KMS-11 (cell line): ENCODE results near the gene LDLR.

ENCODE experiments used
- H2AFZ ChIP-seq: fragments of 200-600 bp; sonication (generic); 2 replicates; pipeline ENCODE4 v1.6.1; 2016; ENCODE audit warnings: antibody characterized with exemption, mixed run types, low read depth
- H3K27ac ChIP-seq: fragments of 200-600 bp; sonication (generic); 2 replicates; pipeline ENCODE4 v1.6.1; 2016; ENCODE audit warnings: mild to moderate bottlenecking, mixed run types
- H3K27me3 ChIP-seq: fragments of 200-600 bp; sonication (generic); 2 replicates; pipeline ENCODE4 v1.6.1; 2017; ENCODE audit warnings: mild to moderate bottlenecking, low read depth, mixed run types, moderate library complexity; ENCODE audit not compliant: insufficient read depth
- H3K36me3 ChIP-seq: fragments of 200-600 bp; sonication (generic); 2 replicates; pipeline ENCODE4 v1.6.1; 2017; ENCODE audit warnings: mild to moderate bottlenecking, mixed run types; ENCODE audit not compliant: insufficient read depth
- H3K4me1 ChIP-seq: fragments of 200-600 bp; sonication (generic); 2 replicates; pipeline ENCODE4 v1.6.1; 2016; ENCODE audit warnings: mild to moderate bottlenecking, low read depth, mixed run types; ENCODE audit not compliant: poor library complexity, severe bottlenecking
- H3K4me2 ChIP-seq: fragments of 200-600 bp; sonication (generic); 2 replicates; pipeline ENCODE4 v1.7.0; 2016; ENCODE audit warnings: mild to moderate bottlenecking, mixed run types
- H3K4me3 ChIP-seq: fragments of 200-600 bp; sonication (generic); IDR thresholded peaks from 2 replicates; pipeline ENCODE4 v1.6.1; 2017; ENCODE audit warnings: low read depth, low read length, mixed read lengths; ENCODE audit not compliant: insufficient read depth
- H3K79me2 ChIP-seq: fragments of 200-600 bp; sonication (generic); 2 replicates; pipeline ENCODE4 v1.6.1; 2016; ENCODE audit warnings: low read depth, mixed run types; ENCODE audit not compliant: insufficient read depth
- H3K9ac ChIP-seq: fragments of 200-600 bp; sonication (generic); 2 replicates; pipeline ENCODE4 v1.6.1; 2016; ENCODE audit warnings: mild to moderate bottlenecking, mixed run types
- H4K20me1 ChIP-seq: fragments of 200-600 bp; sonication (generic); 2 replicates; pipeline ENCODE4 v1.6.1; 2016; ENCODE audit warnings: mild to moderate bottlenecking, mixed run types; ENCODE audit not compliant: insufficient read depth
- CTCF ChIP-seq: fragments of 200-600 bp; sonication (generic); conservative IDR thresholded peaks from 2 replicates; pipeline ENCODE4 v1.6.1; 2017; ENCODE audit warnings: low read depth, mild to moderate bottlenecking, antibody characterized with exemption, low read length, moderate library complexity, mixed read lengths

LDLR gene

DNA sequence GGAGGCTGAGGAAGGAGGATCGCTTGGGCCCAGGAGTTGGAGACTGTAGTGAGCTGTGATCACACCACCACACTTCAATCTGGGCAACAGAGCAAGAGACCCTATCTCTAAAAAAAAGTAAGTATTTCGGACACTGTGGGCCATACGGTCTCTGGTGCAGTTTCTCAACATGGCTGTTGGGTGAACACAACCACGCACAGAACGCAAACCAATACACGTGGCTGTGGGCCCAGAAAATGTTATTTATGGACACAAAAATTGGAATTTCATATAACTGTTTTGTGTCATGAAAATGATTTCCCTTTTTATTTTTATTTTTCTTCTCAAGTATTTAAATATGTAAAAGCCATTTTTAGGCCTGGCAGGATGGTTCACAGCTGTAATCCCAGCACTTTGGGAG, 19.5 kb downstream of the LDLR start:
- Histone ChIP-seq H3K27ac (no peak overlapping the region), H3K79me2 (peaks cover 5% of the 10 kb centered on the region; the same call in 1 of the 2 replicates), H3K36me3 (peaks cover 35% of the 10 kb centered on the region; the same call in 1 of the 2 replicates), H3K27me3 (no peaks in the 10 kb centered on the region), H3K4me1 (peaks cover 20% of the 10 kb centered on the region), H4K20me1 (no peaks in the 10 kb centered on the region), H3K4me2 (no peak overlapping the region), H3K9ac (no peak overlapping the region), H3K4me3 (no peak overlapping the region), H2AFZ (no peak overlapping the region)
- TF ChIP-seq CTCF, result no peak

- H3K27ac ChIP-seq, result no peak overlapping the region
- H3K9ac ChIP-seq, result no peak overlapping the region
- no peak overlapping the region for H3K4me3 ChIP-seq
- H4K20me1 ChIP-seq, result no peaks in the 10 kb centered on the region
- peaks cover 30% of the 10 kb centered on the region; the same call in 1 of the 2 replicates for H3K36me3 ChIP-seq
- TF ChIP-seq CTCF, result no peak
- no peak overlapping the region for H2AFZ ChIP-seq
- no peaks in the 10 kb centered on the region for H3K27me3 ChIP-seq
- peaks cover 5% of the 10 kb centered on the region; the same call in 1 of the 2 replicates for H3K79me2 ChIP-seq
- no peak overlapping the region for H3K4me2 ChIP-seq
- H3K4me1 ChIP-seq, result peaks cover 20% of the 10 kb centered on the region
Measured at GRCh38 chr19:11111117-11111770, 22.0 kb downstream of the LDLR start.

DNA sequence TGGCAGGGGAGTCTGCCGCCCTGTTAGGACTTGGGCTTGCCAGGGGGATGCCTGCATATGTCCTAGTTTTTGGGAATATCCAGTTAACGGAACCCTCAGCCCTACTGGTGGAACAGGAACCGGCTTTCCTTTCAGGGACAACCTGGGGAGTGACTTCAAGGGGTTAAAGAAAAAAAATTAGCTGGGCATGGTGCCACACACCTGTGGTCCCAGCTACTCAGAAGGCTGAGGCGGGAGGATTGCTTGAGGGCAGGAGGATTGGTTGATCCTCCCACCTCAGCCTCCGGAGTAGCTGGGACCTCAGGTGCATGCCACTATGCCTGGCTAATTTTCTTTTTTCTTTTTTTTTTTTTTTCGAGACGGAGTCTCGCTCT, 22.5 kb downstream of the LDLR start:
- no peak for TF ChIP-seq CTCF
- Histone ChIP-seq H3K36me3 (peaks cover 32% of the 10 kb centered on the region; the same call in 1 of the 2 replicates), H2AFZ (no peak overlapping the region), H4K20me1 (no peaks in the 10 kb centered on the region), H3K4me1 (peaks cover 20% of the 10 kb centered on the region), H3K27me3 (no peaks in the 10 kb centered on the region), H3K9ac (no peak overlapping the region), H3K4me3 (no peak overlapping the region), H3K79me2 (peaks cover 5% of the 10 kb centered on the region; the same call in 1 of the 2 replicates), H3K27ac (no peak overlapping the region), H3K4me2 (no peak overlapping the region)

DNA sequence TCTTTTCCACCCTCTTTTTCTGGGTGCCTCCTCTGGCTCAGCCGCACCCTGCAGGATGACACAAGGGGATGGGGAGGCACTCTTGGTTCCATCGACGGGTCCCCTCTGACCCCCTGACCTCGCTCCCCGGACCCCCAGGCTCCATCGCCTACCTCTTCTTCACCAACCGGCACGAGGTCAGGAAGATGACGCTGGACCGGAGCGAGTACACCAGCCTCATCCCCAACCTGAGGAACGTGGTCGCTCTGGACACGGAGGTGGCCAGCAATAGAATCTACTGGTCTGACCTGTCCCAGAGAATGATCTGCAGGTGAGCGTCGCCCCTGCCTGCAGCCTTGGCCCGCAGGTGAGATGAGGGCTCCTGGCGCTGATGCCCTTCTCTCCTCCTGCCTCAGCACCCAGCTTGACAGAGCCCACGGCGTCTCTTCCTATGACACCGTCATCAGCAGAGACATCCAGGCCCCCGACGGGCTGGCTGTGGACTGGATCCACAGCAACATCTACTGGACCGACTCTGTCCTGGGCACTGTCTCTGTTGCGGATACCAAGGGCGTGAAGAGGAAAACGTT, 24.0 kb downstream of the LDLR start:
- Histone ChIP-seq H3K36me3 (peaks cover 36% of the 10 kb centered on the region; the same call in 1 of the 2 replicates), H3K27me3 (no peaks in the 10 kb centered on the region), H3K27ac (no peak overlapping the region), H3K4me3 (no peak overlapping the region), H2AFZ (no peak overlapping the region), H3K79me2 (peaks cover 5% of the 10 kb centered on the region; the same call in 1 of the 2 replicates), H3K4me1 (peaks cover 20% of the 10 kb centered on the region), H4K20me1 (no peaks in the 10 kb centered on the region), H3K4me2 (no peak overlapping the region), H3K9ac (no peak overlapping the region)
- no peak for TF ChIP-seq CTCF
